H9 (cell line): ENCODE results near the gene MRAP. TPM values are rescaled to one million over a fixed set of nuclear protein-coding genes. Genes with fewer than 3 reads are reported as not detected.

Experiments used
- DNase-seq: peaks from one replicate; pipeline ENCODE4 v3.0.0-alpha.2; 2017
- H2AFZ ChIP-seq: one replicate; pipeline ENCODE4 v1.6.1; 2013; ENCODE audit warnings: mild to moderate bottlenecking, low read length, control low read depth, moderate library complexity
- H2AK5ac ChIP-seq: 2 replicates; pipeline ENCODE4 v1.6.1; 2013; ENCODE audit warnings: low read length, control low read depth, mixed read lengths; ENCODE audit not compliant: insufficient read length
- H2BK120ac ChIP-seq: one replicate; pipeline ENCODE4 v1.6.1; 2013; ENCODE audit warnings: low read depth, mild to moderate bottlenecking, low read length, control low read depth, inconsistent platforms; ENCODE audit not compliant: poor library complexity, severe bottlenecking
- H2BK12ac ChIP-seq: 2 replicates; pipeline ENCODE4 v1.6.1; 2013; ENCODE audit warnings: low read length, control low read depth, mixed read lengths, low read depth; ENCODE audit not compliant: insufficient read length
- H2BK15ac ChIP-seq: 2 replicates; pipeline ENCODE4 v1.6.1; 2013; ENCODE audit warnings: low read depth, low read length, control low read depth
- H2BK20ac ChIP-seq: one replicate; pipeline ENCODE4 v1.6.1; 2013; ENCODE audit warnings: low read depth, mild to moderate bottlenecking, low read length, control low read depth, inconsistent platforms; ENCODE audit not compliant: poor library complexity, severe bottlenecking
- H2BK5ac ChIP-seq: 2 replicates; pipeline ENCODE4 v1.6.1; 2013; ENCODE audit warnings: low read length, control low read depth, mixed read lengths; ENCODE audit not compliant: insufficient read length
- H3K14ac ChIP-seq: 2 replicates; pipeline ENCODE4 v1.6.1; 2013; ENCODE audit warnings: low read length, control low read depth; ENCODE audit not compliant: insufficient read depth
- H3K18ac ChIP-seq: 2 replicates; pipeline ENCODE4 v1.6.1; 2013; ENCODE audit warnings: low read depth, mild to moderate bottlenecking, mixed read lengths, low read length, control low read depth; ENCODE audit not compliant: insufficient read length
- H3K23ac ChIP-seq: 2 replicates; pipeline ENCODE4 v1.6.1; 2013; ENCODE audit warnings: low read length, control low read depth, mixed read lengths, low read depth; ENCODE audit not compliant: insufficient read length
- H3K23me2 ChIP-seq: 2 replicates; pipeline ENCODE4 v1.6.1; 2013; ENCODE audit warnings: low read depth, mild to moderate bottlenecking, mixed read lengths, low read length, control low read depth; ENCODE audit not compliant: insufficient read length, poor library complexity, severe bottlenecking
- H3K27ac ChIP-seq: 2 replicates; pipeline ENCODE4 v1.5.1; 2013; ENCODE audit warnings: low read length, control low read depth, mixed read lengths, low read depth; ENCODE audit not compliant: insufficient read length
- H3K27me3 ChIP-seq: 2 replicates; pipeline ENCODE4 v1.6.1; 2013; ENCODE audit warnings: low read length, control low read depth, inconsistent platforms; ENCODE audit not compliant: insufficient read depth
- H3K4ac ChIP-seq: 2 replicates; pipeline ENCODE4 v1.6.1; 2013; ENCODE audit warnings: low read depth, mild to moderate bottlenecking, control low read depth, inconsistent platforms, low read length, moderate library complexity
- H3K4me1 ChIP-seq: 2 replicates; pipeline ENCODE4 v1.6.1; 2013; ENCODE audit warnings: low read length, control low read depth, inconsistent platforms; ENCODE audit not compliant: insufficient read depth
- H3K4me2 ChIP-seq: 2 replicates; pipeline ENCODE4 v1.6.1; 2013; ENCODE audit warnings: low read length, control low read depth, mixed read lengths; ENCODE audit not compliant: insufficient read length, insufficient read depth
- H3K56ac ChIP-seq: 2 replicates; pipeline ENCODE4 v1.6.1; 2013; ENCODE audit warnings: low read depth, mild to moderate bottlenecking, mixed read lengths, low read length, control low read depth; ENCODE audit not compliant: insufficient read length
- H3K79me1 ChIP-seq: 2 replicates; pipeline ENCODE4 v1.6.1; 2013; ENCODE audit warnings: low read depth, mild to moderate bottlenecking, moderate library complexity, low read length, control low read depth, inconsistent platforms; ENCODE audit not compliant: insufficient read depth, poor library complexity, severe bottlenecking
- H3K79me2 ChIP-seq: 2 replicates; pipeline ENCODE4 v1.6.1; 2013; ENCODE audit warnings: low read length, control low read depth, inconsistent platforms; ENCODE audit not compliant: insufficient read depth
- H3K9ac ChIP-seq: 2 replicates; pipeline ENCODE4 v1.6.1; 2013; ENCODE audit warnings: low read length, control low read depth, mixed read lengths; ENCODE audit not compliant: insufficient read length; ENCODE audit errors: extremely low read depth
- H3K9me3 ChIP-seq: one replicate; pipeline ENCODE4 v1.6.1; 2013; ENCODE audit warnings: low read depth, low read length, inconsistent platforms; ENCODE audit not compliant: control insufficient read depth
- H3T11ph ChIP-seq: one replicate; pipeline ENCODE4 v1.6.1; 2013; ENCODE audit warnings: mild to moderate bottlenecking, low read length, control low read depth, inconsistent platforms
- H4K20me1 ChIP-seq: one replicate; pipeline ENCODE4 v1.6.1; 2013; ENCODE audit not compliant: control insufficient read depth, insufficient read length, insufficient read depth
- H4K5ac ChIP-seq: 2 replicates; pipeline ENCODE4 v1.6.1; 2013; ENCODE audit warnings: low read depth, mild to moderate bottlenecking, mixed read lengths, low read length, control low read depth; ENCODE audit not compliant: insufficient read length
- H4K8ac ChIP-seq: replicated peaks from 2 replicates; pipeline ENCODE4 v1.6.1; 2013; ENCODE audit warnings: low read length, control low read depth, mixed read lengths, low read depth; ENCODE audit not compliant: insufficient read length
- H4K91ac ChIP-seq: 2 replicates; pipeline ENCODE4 v1.6.1; 2013; ENCODE audit warnings: low read depth, mild to moderate bottlenecking, moderate library complexity, mixed read lengths, low read length, control low read depth; ENCODE audit not compliant: insufficient read length
- H3K27ac Mint-ChIP-seq, 3 experiments: 2 replicates in 2 of 3; 3 replicates in 1 of 3; pipeline ENCODE4 v1.8.0; 2020 to 2021; ENCODE audit warnings: mixed read lengths in 3 of 3, mild to moderate bottlenecking in 1 of 3, moderate library complexity in 1 of 3
- H3K27me3 Mint-ChIP-seq: 2 replicates; pipeline ENCODE4 v1.8.0; 2021; ENCODE audit warnings: low read depth, mild to moderate bottlenecking, moderate library complexity, mixed read lengths
- H3K36me3 Mint-ChIP-seq, 3 experiments: 2 replicates in 2 of 3; 3 replicates in 1 of 3; pipeline ENCODE4 v1.8.0; 2020 to 2021; ENCODE audit warnings: low read depth in 3 of 3, mixed read lengths in 3 of 3; ENCODE audit not compliant: insufficient read depth in 1 of 3
- H3K4me1 Mint-ChIP-seq, 2 experiments: 2 replicates each; pipeline ENCODE4 v1.8.0; 2020; ENCODE audit warnings: mixed read lengths in 2 of 2
- H3K4me3 Mint-ChIP-seq, 2 experiments: 2 replicates in 1 of 2; 3 replicates in 1 of 2; pipeline ENCODE4 v1.8.0; 2020 to 2021; ENCODE audit warnings: mild to moderate bottlenecking in 2 of 2, mixed read lengths in 2 of 2, moderate library complexity in 1 of 2
- H3K9me3 Mint-ChIP-seq, 2 experiments: 2 replicates in 1 of 2; 3 replicates in 1 of 2; pipeline ENCODE4 v1.8.0; 2020; ENCODE audit warnings: mild to moderate bottlenecking in 2 of 2, mixed read lengths in 2 of 2, moderate library complexity in 1 of 2
- WGBS: extraction: QIAGEN DNeasy Blood & Tissue Kit; methylation state at CpG from one replicate; pipeline ENCODE4 v1.1.7; 2013; ENCODE audit warnings: missing lambda C conversion rate, low lambda C conversion rate, mixed read lengths; ENCODE audit not compliant: insufficient read length; ENCODE audit errors: extremely low coverage; 5-methylcytosine and 5-hydroxymethylcytosine counted together
- total RNA-seq: library from RNA; stranded (reverse); gene quantifications from 2 replicates; pipeline ENCODE4 v1.2.1, GENCODE V29; 2021
- TF ChIP-seq, protein P1 (sequence below): fragments of 200-600 bp; sonication (generic); conservative IDR thresholded peaks from 3 replicates; pipeline ENCODE4 v1.8.0; 2021; ENCODE audit warnings: antibody characterized with exemption, mild to moderate bottlenecking

MRAP gene
- total RNA-seq, 1 experiment from 2014 or later, result not detected

DNA sequence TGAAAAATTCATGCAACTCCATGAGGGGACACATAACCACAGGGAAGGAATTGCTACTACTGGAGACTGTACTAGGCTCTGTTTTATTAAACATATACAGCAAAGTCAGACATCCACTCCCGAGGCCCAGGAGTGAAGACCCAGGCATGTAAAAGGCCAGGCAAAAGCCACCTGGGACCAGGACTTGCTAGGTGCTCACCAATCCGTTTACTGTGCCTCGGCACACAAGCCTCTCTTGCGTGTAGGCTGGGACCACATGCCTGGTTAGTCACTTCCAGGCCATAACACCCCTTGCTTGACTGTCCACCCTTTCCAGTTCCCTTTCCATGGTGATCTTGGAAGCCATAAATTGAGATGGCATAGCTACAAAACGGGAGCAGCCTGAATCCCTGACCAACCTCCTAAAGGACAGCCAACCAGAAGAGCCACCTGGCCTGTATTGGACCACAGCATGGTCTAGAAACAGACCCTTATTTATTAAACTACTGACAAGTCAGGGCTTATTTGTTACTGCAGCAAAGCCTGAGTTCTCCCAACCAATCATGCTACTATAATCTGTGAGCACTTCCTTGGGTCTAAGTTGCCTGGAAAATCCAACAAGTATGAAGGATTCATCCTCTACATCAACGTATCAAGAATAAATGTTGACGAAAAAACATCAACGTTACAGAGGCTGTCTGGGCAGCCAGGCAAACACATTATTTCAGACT is 54.5 kb downstream of the MRAP start:
- no peak overlapping the region for H4K8ac ChIP-seq
- H3K4me1 Mint-ChIP-seq, result no peaks in the 10 kb centered on the region
- H2BK12ac ChIP-seq, result no peak overlapping the region
- TF ChIP-seq, protein P1, sequence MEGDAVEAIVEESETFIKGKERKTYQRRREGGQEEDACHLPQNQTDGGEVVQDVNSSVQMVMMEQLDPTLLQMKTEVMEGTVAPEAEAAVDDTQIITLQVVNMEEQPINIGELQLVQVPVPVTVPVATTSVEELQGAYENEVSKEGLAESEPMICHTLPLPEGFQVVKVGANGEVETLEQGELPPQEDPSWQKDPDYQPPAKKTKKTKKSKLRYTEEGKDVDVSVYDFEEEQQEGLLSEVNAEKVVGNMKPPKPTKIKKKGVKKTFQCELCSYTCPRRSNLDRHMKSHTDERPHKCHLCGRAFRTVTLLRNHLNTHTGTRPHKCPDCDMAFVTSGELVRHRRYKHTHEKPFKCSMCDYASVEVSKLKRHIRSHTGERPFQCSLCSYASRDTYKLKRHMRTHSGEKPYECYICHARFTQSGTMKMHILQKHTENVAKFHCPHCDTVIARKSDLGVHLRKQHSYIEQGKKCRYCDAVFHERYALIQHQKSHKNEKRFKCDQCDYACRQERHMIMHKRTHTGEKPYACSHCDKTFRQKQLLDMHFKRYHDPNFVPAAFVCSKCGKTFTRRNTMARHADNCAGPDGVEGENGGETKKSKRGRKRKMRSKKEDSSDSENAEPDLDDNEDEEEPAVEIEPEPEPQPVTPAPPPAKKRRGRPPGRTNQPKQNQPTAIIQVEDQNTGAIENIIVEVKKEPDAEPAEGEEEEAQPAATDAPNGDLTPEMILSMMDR, result no peak
- H3K9ac ChIP-seq, result no peak overlapping the region
- no peak overlapping the region for H3K4me3 Mint-ChIP-seq
- H3K36me3 Mint-ChIP-seq, result peaks cover 57 to 94% (median 85%) of the 10 kb centered on the region in 3 experiments; a peak in 6 of 7 replicates
- H2BK120ac ChIP-seq, result no peak overlapping the region
- no peak overlapping the region for H2BK15ac ChIP-seq
- H4K91ac ChIP-seq, result no peak overlapping the region
- no CpG with 5 or more reads among the region's 8 CpGs for WGBS
- no peaks in the 10 kb centered on the region for H3K79me2 ChIP-seq
- H3K9me3 ChIP-seq, result no peaks in the 10 kb centered on the region
- no peaks in the 10 kb centered on the region for H3K79me1 ChIP-seq
- no peak overlapping the region for H3T11ph ChIP-seq
- H3K27ac ChIP-seq, result no peak overlapping the region
- no peaks in the 10 kb centered on the region for H3K27me3 ChIP-seq
- H3K14ac ChIP-seq, result no peak overlapping the region
- H3K56ac ChIP-seq, result no peak overlapping the region
- H3K18ac ChIP-seq, result no peak overlapping the region
- no peaks in the 10 kb centered on the region for H4K20me1 ChIP-seq
- no peak overlapping the region for H2BK5ac ChIP-seq
- no peak overlapping the region for H3K27ac Mint-ChIP-seq
- no peaks in the 10 kb centered on the region for H3K27me3 Mint-ChIP-seq
- no peaks in the 10 kb centered on the region for H3K4me1 ChIP-seq
- H2AK5ac ChIP-seq, result no peak overlapping the region
- H3K23me2 ChIP-seq, result no peaks in the 10 kb centered on the region
- no peak overlapping the region for H2AFZ ChIP-seq
- H3K23ac ChIP-seq, result no peak overlapping the region
- no peak overlapping the region for H3K4ac ChIP-seq
- no peak for DNase-seq
- no peak overlapping the region for H2BK20ac ChIP-seq
- H3K4me2 ChIP-seq, result no peak overlapping the region
- H3K9me3 Mint-ChIP-seq, result no peaks in the 10 kb centered on the region
- H4K5ac ChIP-seq, result no peak overlapping the region
